Stimulated activated naive CD8-positive, alpha-beta T cell treated with anti-CD3 and anti-CD28 coated beads, Interleukin-15, Interleukin-2, amounts not matched to agents 100 ng/mL and 50 ng/mL, for 24 hours (primary cell): ENCODE results near the gene CCDC30.
A peak's percentile ranks its signal among the peaks of the same experiment; 100 is the strongest.

Experiments
- H3K27ac Mint-ChIP-seq: one replicate; pipeline ENCODE4 v1.8.0; 2021; ENCODE audit warnings: mild to moderate bottlenecking, mixed read lengths
- H3K27me3 Mint-ChIP-seq: one replicate; pipeline ENCODE4 v1.8.0; 2021; ENCODE audit warnings: mixed read lengths
- H3K36me3 Mint-ChIP-seq: one replicate; pipeline ENCODE4 v1.8.0; 2021; ENCODE audit warnings: low read depth, mixed read lengths
- H3K4me1 Mint-ChIP-seq: one replicate; pipeline ENCODE4 v1.8.0; 2021; ENCODE audit warnings: low read depth, mixed read lengths
- H3K4me3 Mint-ChIP-seq: one replicate; pipeline ENCODE4 v1.8.0; 2021; ENCODE audit warnings: mild to moderate bottlenecking, mixed read lengths
- H3K9me3 Mint-ChIP-seq: one replicate; pipeline ENCODE4 v1.8.0; 2021; ENCODE audit warnings: mixed read lengths

Gene CCDC30

GRCh38 chr1:42431514-42431913 is 31.6 kb upstream of the CCDC30 start:
- H3K4me3 Mint-ChIP-seq: no peak overlapping the region

GRCh38 chr1:42432714-42433113 is 30.4 kb upstream of the CCDC30 start:
- H3K9me3 Mint-ChIP-seq: no peaks in the 10 kb centered on the region
- H3K27ac Mint-ChIP-seq: no peak overlapping the region
- H3K27me3 Mint-ChIP-seq: no peaks in the 10 kb centered on the region
- no peaks in the 10 kb centered on the region for H3K4me1 Mint-ChIP-seq
- no peak overlapping the region for H3K4me3 Mint-ChIP-seq
- no peaks in the 10 kb centered on the region for H3K36me3 Mint-ChIP-seq

More at GRCh38 chr1:42431514-42431913, 31.6 kb upstream of the CCDC30 start:
- Mint-ChIP-seq H3K9me3 (no peaks in the 10 kb centered on the region), H3K4me1 (no peaks in the 10 kb centered on the region), H3K27me3 (no peaks in the 10 kb centered on the region), H3K36me3 (no peaks in the 10 kb centered on the region), H3K27ac (no peak overlapping the region)

- H3K4me1 Mint-ChIP-seq: no peaks in the 10 kb centered on the region
- H3K27me3 Mint-ChIP-seq: no peaks in the 10 kb centered on the region
- no peak overlapping the region for H3K27ac Mint-ChIP-seq
- H3K9me3 Mint-ChIP-seq: no peaks in the 10 kb centered on the region
- no peaks in the 10 kb centered on the region for H3K36me3 Mint-ChIP-seq
- no peak overlapping the region for H3K4me3 Mint-ChIP-seq
These were observed 29.7 kb upstream of the CCDC30 start for GRCh38 chr1:42433369-42433768.

GRCh38 chr1:42434340-42434739 is 28.7 kb upstream of the CCDC30 start:
- no peaks in the 10 kb centered on the region for H3K9me3 Mint-ChIP-seq
- no peak overlapping the region for H3K4me3 Mint-ChIP-seq
- H3K36me3 Mint-ChIP-seq: no peaks in the 10 kb centered on the region
- no peak overlapping the region for H3K27ac Mint-ChIP-seq
- H3K4me1 Mint-ChIP-seq: no peaks in the 10 kb centered on the region
- H3K27me3 Mint-ChIP-seq: no peaks in the 10 kb centered on the region

GRCh38 chr1:42439940-42440339 is 23.1 kb upstream of the CCDC30 start:
- Mint-ChIP-seq H3K27ac (no peak overlapping the region), H3K4me1 (no peaks in the 10 kb centered on the region), H3K36me3 (no peaks in the 10 kb centered on the region), H3K9me3 (no peaks in the 10 kb centered on the region), H3K4me3 (no peak overlapping the region), H3K27me3 (no peaks in the 10 kb centered on the region)

- Mint-ChIP-seq H3K4me3 (no peak overlapping the region), H3K4me1 (no peaks in the 10 kb centered on the region), H3K27me3 (no peaks in the 10 kb centered on the region), H3K27ac (no peak overlapping the region), H3K36me3 (no peaks in the 10 kb centered on the region), H3K9me3 (no peaks in the 10 kb centered on the region)
These were observed 20.4 kb upstream of the CCDC30 start for GRCh38 chr1:42442662-42443061.

- H3K27me3 Mint-ChIP-seq: no peaks in the 10 kb centered on the region
- no peak overlapping the region for H3K27ac Mint-ChIP-seq
- no peaks in the 10 kb centered on the region for H3K4me1 Mint-ChIP-seq
- H3K4me3 Mint-ChIP-seq: no peak overlapping the region
- no peaks in the 10 kb centered on the region for H3K36me3 Mint-ChIP-seq
- no peaks in the 10 kb centered on the region for H3K9me3 Mint-ChIP-seq
These were observed 13.8 kb upstream of the CCDC30 start for GRCh38 chr1:42449256-42449655.

- H3K4me1 Mint-ChIP-seq: peaks cover 1% of the 10 kb centered on the region
- H3K36me3 Mint-ChIP-seq: no peaks in the 10 kb centered on the region
- no peaks in the 10 kb centered on the region for H3K9me3 Mint-ChIP-seq
- no peaks in the 10 kb centered on the region for H3K27me3 Mint-ChIP-seq
- H3K27ac Mint-ChIP-seq: no peak overlapping the region
- H3K4me3 Mint-ChIP-seq: no peak overlapping the region
These were observed 13.0 kb upstream of the CCDC30 start for GRCh38 chr1:42450061-42450460.

- H3K4me1 Mint-ChIP-seq: peaks cover 27% of the 10 kb centered on the region
- H3K4me3 Mint-ChIP-seq: no peak overlapping the region
- peaks cover 12% of the 10 kb centered on the region for H3K36me3 Mint-ChIP-seq
- no peaks in the 10 kb centered on the region for H3K27me3 Mint-ChIP-seq
- no peaks in the 10 kb centered on the region for H3K9me3 Mint-ChIP-seq
- no peak overlapping the region for H3K27ac Mint-ChIP-seq
These were observed 9.7 kb upstream of the CCDC30 start for GRCh38 chr1:42453386-42453785.

- no peaks in the 10 kb centered on the region for H3K27me3 Mint-ChIP-seq
- no peak overlapping the region for H3K27ac Mint-ChIP-seq
- H3K4me3 Mint-ChIP-seq: no peak overlapping the region
These were observed 8.7 kb upstream of the CCDC30 start for GRCh38 chr1:42454403-42454802.

GRCh38 chr1:42456010-42456753 is 6.9 kb upstream of the CCDC30 start, which contains the start of the genes PPCS and ZMYND12:
Gene PPCS, plus strand, starts transcription at chr1:42456543. Its CDS starts 23 bp downstream, at chr1:42456566.
Gene ZMYND12, minus strand, starts transcription at chr1:42456022. Its CDS starts 25 bp downstream, at chr1:42455997.
- Mint-ChIP-seq H3K4me1 (peaks cover 49% of the 10 kb centered on the region), H3K9me3 (no peaks in the 10 kb centered on the region), H3K27me3 (no peaks in the 10 kb centered on the region), H3K4me3 (peak within 1 kb of the TSS; percentile 96), H3K27ac (peak within 1 kb of the TSS; percentile 99), H3K36me3 (peaks cover 37% of the 10 kb centered on the region)

More at GRCh38 chr1:42454403-42454802, 8.7 kb upstream of the CCDC30 start:
- Mint-ChIP-seq H3K36me3 (peaks cover 19% of the 10 kb centered on the region), H3K9me3 (no peaks in the 10 kb centered on the region), H3K4me1 (peaks cover 33% of the 10 kb centered on the region)

- Mint-ChIP-seq H3K4me1 (peaks cover 50% of the 10 kb centered on the region), H3K27me3 (no peaks in the 10 kb centered on the region), H3K9me3 (no peaks in the 10 kb centered on the region), H3K36me3 (peaks cover 37% of the 10 kb centered on the region), H3K27ac (peak overlapping the region; percentile 99), H3K4me3 (peak overlapping the region; percentile 96)
These were observed 6.4 kb upstream of the CCDC30 start for GRCh38 chr1:42456754-42457089.

- peaks cover 61% of the 10 kb centered on the region for H3K4me1 Mint-ChIP-seq
These were observed 1.9 kb upstream of the CCDC30 start for GRCh38 chr1:42461196-42461595.

GRCh38 chr1:42463921-42464320 is 835 bp downstream of the CCDC30 start:
- Mint-ChIP-seq H3K36me3 (peaks cover 20% of the 10 kb centered on the region), H3K27ac (peak overlapping the region; percentile 69), H3K4me3 (peak overlapping the region; percentile 84), H3K27me3 (no peaks in the 10 kb centered on the region), H3K9me3 (no peaks in the 10 kb centered on the region), H3K4me1 (peaks cover 40% of the 10 kb centered on the region)

More at GRCh38 chr1:42461196-42461595, 1.9 kb upstream of the CCDC30 start:
- Mint-ChIP-seq H3K27me3 (no peaks in the 10 kb centered on the region), H3K9me3 (no peaks in the 10 kb centered on the region), H3K4me3 (no peak overlapping the region), H3K36me3 (peaks cover 37% of the 10 kb centered on the region), H3K27ac (no peak overlapping the region)

- Mint-ChIP-seq H3K4me3 (no peak overlapping the region), H3K9me3 (no peaks in the 10 kb centered on the region), H3K27ac (no peak overlapping the region), H3K4me1 (peaks cover 25% of the 10 kb centered on the region), H3K27me3 (no peaks in the 10 kb centered on the region), H3K36me3 (peaks cover 7% of the 10 kb centered on the region)
These were observed 2.9 kb downstream of the CCDC30 start for GRCh38 chr1:42466030-42466429.

GRCh38 chr1:42469727-42470126 is 6.6 kb downstream of the CCDC30 start:
- Mint-ChIP-seq H3K27me3 (no peaks in the 10 kb centered on the region), H3K4me1 (peaks cover 2% of the 10 kb centered on the region), H3K9me3 (no peaks in the 10 kb centered on the region), H3K27ac (no peak overlapping the region), H3K36me3 (peaks cover 6% of the 10 kb centered on the region), H3K4me3 (no peak overlapping the region)
